Measurements from ENCODE around the gene BET1. TPM values are rescaled to one million over a fixed set of nuclear protein-coding genes. Genes with fewer than 3 reads are reported as not detected.

The BET1 gene
- total and polyA plus RNA-seq, 9 of the 15 experiments (the other 6 are each of a cell fraction or from before 2014, with no cell fraction given), result 15.8 to 190 (median 37.8) TPM

- TF ChIP-seq NUFIP1 (IDR thresholded peaks at IDR 0.05; ENCODE audit: partially characterized antibody), result no peak
- TF ChIP-seq PREB (CRISPR knock-in tag; IDR thresholded peaks at IDR 0.05), result no peak
- TF ChIP-seq EP300 (IDR thresholded peaks at IDR 0.05; ENCODE audit: low read length), result no peak
These were observed 6.3 kb downstream of the BET1 start (continued) for GRCh38 chr7:93997868-93998267.

DNA sequence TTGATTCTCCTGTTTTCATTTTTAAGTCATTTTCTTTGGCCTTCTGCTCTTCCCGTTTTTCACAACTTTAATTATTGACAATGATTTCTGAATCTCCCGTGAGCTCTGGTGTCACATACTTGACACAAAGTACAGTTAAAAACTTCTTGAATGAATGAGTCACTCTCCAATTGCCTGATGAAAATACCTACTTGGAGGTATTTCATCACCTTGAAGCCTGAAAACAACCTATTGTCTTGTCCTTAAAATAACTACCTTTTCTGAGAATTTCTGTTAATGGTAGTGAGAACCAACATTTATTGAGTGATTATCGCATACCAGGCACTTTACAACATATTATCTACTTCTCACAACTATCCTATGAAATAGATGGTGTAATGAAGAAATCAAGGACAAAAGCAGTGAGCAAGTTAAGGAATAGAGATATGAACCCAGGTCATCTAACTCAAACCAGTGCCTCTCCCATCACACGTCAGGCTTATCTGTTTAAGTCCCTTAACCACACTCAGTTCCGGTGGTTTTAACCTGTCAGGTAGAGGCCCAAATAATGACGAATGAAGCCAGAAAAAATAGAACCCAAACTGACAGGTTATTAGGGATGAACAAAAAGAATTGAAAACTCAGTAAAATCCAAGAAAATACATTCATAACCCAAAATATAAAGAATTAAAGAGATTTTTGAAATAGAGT lies 11.6 kb downstream of the BET1 start:
- ChIA-PET POLR2A (no interaction called here), CTCF (ENCODE audit: low intra/inter-chr PET ratio) (no interaction called here)
- Histone ChIP-seq H3K4me2 (ENCODE audit: insufficient read depth, low read length) (no peak overlapping the region), H3K27ac (ENCODE audit: extremely low read depth, low read depth, low read length) (no peak overlapping the region), H2AFZ (ENCODE audit: low read depth, low read length) (no peak overlapping the region), H4K20me1 (replicated peaks; ENCODE audit: control insufficient read depth, insufficient read depth, low read length) (no peaks in the 10 kb centered on the region), H3K79me2 (ENCODE audit: control insufficient read depth, insufficient read depth, low read length) (no peaks in the 10 kb centered on the region), H3K4me3 (no peak overlapping the region), H3K27me3 (ENCODE audit: control insufficient read depth in 2 of 2, insufficient read depth in 2 of 2, low read length in 2 of 2) (no peaks in the 10 kb centered on the region), H3K36me3 (ENCODE audit: control insufficient read depth, insufficient read depth, low read length) (peaks cover 18% of the 10 kb centered on the region; the same call in 2 of the 3 replicates), H3K4me1 (replicated peaks in 1 of 2; ENCODE audit: control insufficient read depth in 2 of 2, insufficient read depth in 2 of 2, low read length in 2 of 2) (no peaks in the 10 kb centered on the region), H3K9ac (ENCODE audit: insufficient read depth in 1 of 2, low read depth in 2 of 2, low read length in 2 of 2) (no peak overlapping the region), H3K9me3 (replicated peaks; ENCODE audit: control insufficient read depth, insufficient read depth, low read depth, low read length) (no peaks in the 10 kb centered on the region), H3K9me1 (ENCODE audit: control insufficient read depth, insufficient read depth, low read length) (no peaks in the 10 kb centered on the region)
- peak; percentile 19 for FAIRE-seq
- peak in 1 of 4 experiments; percentile 22 for DNase-seq (ENCODE audit: extremely low read depth in 1 of 4, low spot score in 3 of 4)
- WGBS (ENCODE audit: insufficient coverage, low coverage, missing lambda C conversion rate), result 31% methylated on average over 6 of the region's 6 CpGs
- peak; percentile 38; the same call in 1 of the 3 replicates for ATAC-seq
- BruUV-seq (replicated peaks), result no TSS peak
- in situ Hi-C loops (cut with MboI) (no loop called here), intact Hi-C loops (cut with micrococcal nuclease) (no loop called here)
- TF ChIP-seq LCOR (CRISPR knock-in tag; IDR thresholded peaks at IDR 0.05) (0 out of 2 replicates have a peak, but pooled peaks have one; percentile 44), KDM1A (IDR thresholded peaks at IDR 0.05) (peak; percentile 82 to 83), TCF3 (CRISPR knock-in tag; IDR thresholded peaks at IDR 0.05) (peak; percentile 45), CXXC5 (CRISPR knock-in tag; IDR thresholded peaks at IDR 0.05) (peak; percentile 40), MEIS2 (IDR thresholded peaks at IDR 0.05; ENCODE audit: partially characterized antibody) (peak; percentile 80), RAD51 (IDR thresholded peaks at IDR 0.05; ENCODE audit: borderline replicate concordance, low read depth) (no peak), E2F3 (CRISPR knock-in tag; IDR thresholded peaks at IDR 0.05) (no peak), HEY1 (CRISPR knock-in tag; IDR thresholded peaks at IDR 0.05; ENCODE audit: borderline replicate concordance) (no peak), RCOR1 (IDR thresholded peaks at IDR 0.05; ENCODE audit: borderline replicate concordance in 1 of 2, low read depth in 2 of 2, low read length in 2 of 2) (peak in 1 of 2 experiments; percentile 69; a peak in 1 of 4 replicates), CBFA2T3 (IDR thresholded peaks at IDR 0.05) (peak; percentile 46), TAF15 (IDR thresholded peaks at IDR 0.05; ENCODE audit: low read depth, low read length) (no peak), ZNF24 (IDR thresholded peaks at IDR 0.05) (no peak), HES1 (IDR thresholded peaks at IDR 0.05; ENCODE audit: low read depth) (0 out of 2 replicates have a peak, but pooled peaks have one; percentile 14)
- TF ChIP-seq, protein P1, sequence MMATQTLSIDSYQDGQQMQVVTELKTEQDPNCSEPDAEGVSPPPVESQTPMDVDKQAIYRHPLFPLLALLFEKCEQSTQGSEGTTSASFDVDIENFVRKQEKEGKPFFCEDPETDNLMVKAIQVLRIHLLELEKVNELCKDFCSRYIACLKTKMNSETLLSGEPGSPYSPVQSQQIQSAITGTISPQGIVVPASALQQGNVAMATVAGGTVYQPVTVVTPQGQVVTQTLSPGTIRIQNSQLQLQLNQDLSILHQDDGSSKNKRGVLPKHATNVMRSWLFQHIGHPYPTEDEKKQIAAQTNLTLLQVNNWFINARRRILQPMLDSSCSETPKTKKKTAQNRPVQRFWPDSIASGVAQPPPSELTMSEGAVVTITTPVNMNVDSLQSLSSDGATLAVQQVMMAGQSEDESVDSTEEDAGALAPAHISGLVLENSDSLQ (IDR thresholded peaks at IDR 0.05), result peak; percentile 51; the same call in 1 of the 2 replicates
- TF ChIP-seq, protein P2, sequence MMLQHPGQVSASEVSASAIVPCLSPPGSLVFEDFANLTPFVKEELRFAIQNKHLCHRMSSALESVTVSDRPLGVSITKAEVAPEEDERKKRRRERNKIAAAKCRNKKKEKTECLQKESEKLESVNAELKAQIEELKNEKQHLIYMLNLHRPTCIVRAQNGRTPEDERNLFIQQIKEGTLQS (IDR thresholded peaks at IDR 0.05), result peak; percentile 45; the same call in 1 of the 2 replicates
- TF ChIP-seq, protein P2 (CRISPR knock-in tag; conservative IDR thresholded peaks at IDR 0.05), result no peak
